HFFc6 (cell line): ENCODE measurements around the gene ASB13. TPM values are rescaled to one million over a fixed set of nuclear protein-coding genes. Genes with fewer than 3 reads are reported as not detected.
A peak's percentile ranks its signal among the peaks of the same experiment; 100 is the strongest.
"Not testable (repeated sequence)": the region's sequence is repeated elsewhere in the genome, so short reads cannot be mapped to it uniquely, and the experiment has no call there.

Source experiments
- DNase-seq: peaks from one replicate; pipeline ENCODE4 v3.0.0-alpha.2; 2018
- H3K27ac Mint-ChIP-seq: 2 replicates; pipeline ENCODE4 v1.8.0; 2020; ENCODE audit warnings: mild to moderate bottlenecking, mixed read lengths
- H3K27me3 Mint-ChIP-seq: 2 replicates; pipeline ENCODE4 v1.8.0; 2021; ENCODE audit warnings: mild to moderate bottlenecking, moderate library complexity, mixed read lengths; ENCODE audit not compliant: insufficient read depth
- H3K36me3 Mint-ChIP-seq: 2 replicates; pipeline ENCODE4 v1.8.0; 2021; ENCODE audit warnings: low read depth, mixed read lengths
- H3K4me1 Mint-ChIP-seq: 2 replicates; pipeline ENCODE4 v1.8.0; 2020; ENCODE audit warnings: low read depth, mixed read lengths
- H3K4me3 Mint-ChIP-seq: 2 replicates; pipeline ENCODE4 v1.8.0; 2020; ENCODE audit warnings: mild to moderate bottlenecking, moderate library complexity, mixed read lengths
- H3K9me3 Mint-ChIP-seq: 2 replicates; pipeline ENCODE4 v1.8.0; 2020; ENCODE audit warnings: mild to moderate bottlenecking, mixed read lengths
- total RNA-seq, 6 experiments: library from RNA; stranded (reverse); fragmentation: NEBNext Ultra II Directional; extraction: Animal tissue kit (Norgen Biotek cat#: 25700); gene quantifications; 2 replicates in 1 of 6; 3 replicates in 5 of 6; pipeline ENCODE4 v1.2.3, GENCODE V29; 2021
- TF ChIP-seq, protein P1 (sequence below): fragments of 200-600 bp; sonication (generic); IDR thresholded peaks from 2 replicates; pipeline ENCODE4 v1.5.0; 2021; ENCODE audit warnings: antibody characterized with exemption, mild to moderate bottlenecking

The ASB13 gene
- total RNA-seq, 6 experiments from 2014 or later = 7.8 to 10.1 (median 9.1) TPM

DNA sequence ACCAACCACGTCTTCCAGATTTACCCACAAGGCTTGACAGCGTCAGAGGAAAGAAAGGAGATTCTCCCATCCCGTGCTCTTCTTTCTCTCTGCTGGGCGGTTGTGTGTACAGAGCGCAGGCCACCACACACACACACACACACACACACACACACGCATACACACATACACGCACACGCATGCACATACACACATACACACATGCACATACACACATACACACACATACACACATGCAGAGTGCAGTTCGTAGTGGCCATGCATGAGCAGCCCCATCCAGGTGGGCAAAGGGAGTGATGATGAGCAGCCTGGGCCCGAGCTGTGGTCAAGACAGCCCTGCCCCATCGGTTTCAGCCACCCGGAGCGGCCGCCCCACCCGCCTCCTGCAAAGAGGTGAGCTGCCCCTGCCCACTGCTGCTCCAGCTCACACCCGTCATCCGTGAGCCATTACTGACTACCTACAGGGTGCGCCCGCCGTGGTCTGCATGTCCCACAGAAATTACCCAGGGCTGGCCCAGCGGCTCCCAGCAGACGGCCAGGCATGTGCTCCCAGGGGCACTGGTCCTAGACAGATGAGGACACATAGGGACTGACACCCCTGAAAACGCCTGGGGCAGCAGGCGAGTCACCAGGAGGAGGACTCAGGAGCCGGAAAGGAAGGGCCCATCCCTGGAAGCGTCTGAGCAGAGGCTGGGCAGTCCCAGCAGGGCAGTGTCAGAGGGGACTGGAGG is 69.6 kb downstream of the ASB13 start:
- TF ChIP-seq, protein P1, sequence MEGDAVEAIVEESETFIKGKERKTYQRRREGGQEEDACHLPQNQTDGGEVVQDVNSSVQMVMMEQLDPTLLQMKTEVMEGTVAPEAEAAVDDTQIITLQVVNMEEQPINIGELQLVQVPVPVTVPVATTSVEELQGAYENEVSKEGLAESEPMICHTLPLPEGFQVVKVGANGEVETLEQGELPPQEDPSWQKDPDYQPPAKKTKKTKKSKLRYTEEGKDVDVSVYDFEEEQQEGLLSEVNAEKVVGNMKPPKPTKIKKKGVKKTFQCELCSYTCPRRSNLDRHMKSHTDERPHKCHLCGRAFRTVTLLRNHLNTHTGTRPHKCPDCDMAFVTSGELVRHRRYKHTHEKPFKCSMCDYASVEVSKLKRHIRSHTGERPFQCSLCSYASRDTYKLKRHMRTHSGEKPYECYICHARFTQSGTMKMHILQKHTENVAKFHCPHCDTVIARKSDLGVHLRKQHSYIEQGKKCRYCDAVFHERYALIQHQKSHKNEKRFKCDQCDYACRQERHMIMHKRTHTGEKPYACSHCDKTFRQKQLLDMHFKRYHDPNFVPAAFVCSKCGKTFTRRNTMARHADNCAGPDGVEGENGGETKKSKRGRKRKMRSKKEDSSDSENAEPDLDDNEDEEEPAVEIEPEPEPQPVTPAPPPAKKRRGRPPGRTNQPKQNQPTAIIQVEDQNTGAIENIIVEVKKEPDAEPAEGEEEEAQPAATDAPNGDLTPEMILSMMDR = 0 out of 2 replicates have a peak, but pooled peaks have one; percentile 20
- H3K4me1 Mint-ChIP-seq = peaks cover 70% of the 10 kb centered on the region
- DNase-seq = peak; percentile 65
- peaks cover 9% of the 10 kb centered on the region for H3K36me3 Mint-ChIP-seq
- H3K9me3 Mint-ChIP-seq = no peaks in the 10 kb centered on the region
- peak overlapping the region; percentile 88 for H3K4me3 Mint-ChIP-seq
- peak overlapping the region; percentile 98 for H3K27ac Mint-ChIP-seq
- H3K27me3 Mint-ChIP-seq = no peaks in the 10 kb centered on the region; the same call in 1 of the 2 replicates

DNA sequence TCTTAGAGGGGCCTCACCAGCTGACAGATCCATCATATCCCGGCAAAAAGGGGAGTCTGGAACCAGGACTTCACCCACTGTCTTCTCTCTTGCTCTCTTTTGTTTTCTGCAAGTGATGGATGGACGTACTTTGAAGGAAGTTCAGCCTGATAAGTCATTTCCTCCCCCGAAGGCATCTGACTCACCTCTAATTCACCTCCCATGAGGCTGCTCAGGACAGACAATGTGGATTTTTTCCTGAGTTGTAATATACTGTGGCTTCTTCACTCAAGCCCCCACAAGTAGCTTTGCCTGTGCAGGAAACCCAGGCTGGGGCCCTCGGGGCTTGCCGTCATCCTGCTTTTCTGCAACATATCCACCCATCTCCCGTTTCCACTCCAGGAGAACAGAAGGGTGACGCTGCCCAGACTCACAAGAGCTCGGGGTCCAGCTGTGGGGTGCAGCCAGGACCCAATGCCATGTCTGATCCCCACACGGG is 70.4 kb downstream of the ASB13 start:
- H3K27me3 Mint-ChIP-seq = no peaks in the 10 kb centered on the region; the same call in 1 of the 2 replicates
- H3K4me1 Mint-ChIP-seq = peaks cover 72% of the 10 kb centered on the region
- peaks cover 9% of the 10 kb centered on the region for H3K36me3 Mint-ChIP-seq
- no peaks in the 10 kb centered on the region for H3K9me3 Mint-ChIP-seq
- TF ChIP-seq, protein P1 = no peak
- peak overlapping the region; percentile 88 for H3K4me3 Mint-ChIP-seq
- DNase-seq = peak; percentile 96
- H3K27ac Mint-ChIP-seq = peak overlapping the region; percentile 98

DNA sequence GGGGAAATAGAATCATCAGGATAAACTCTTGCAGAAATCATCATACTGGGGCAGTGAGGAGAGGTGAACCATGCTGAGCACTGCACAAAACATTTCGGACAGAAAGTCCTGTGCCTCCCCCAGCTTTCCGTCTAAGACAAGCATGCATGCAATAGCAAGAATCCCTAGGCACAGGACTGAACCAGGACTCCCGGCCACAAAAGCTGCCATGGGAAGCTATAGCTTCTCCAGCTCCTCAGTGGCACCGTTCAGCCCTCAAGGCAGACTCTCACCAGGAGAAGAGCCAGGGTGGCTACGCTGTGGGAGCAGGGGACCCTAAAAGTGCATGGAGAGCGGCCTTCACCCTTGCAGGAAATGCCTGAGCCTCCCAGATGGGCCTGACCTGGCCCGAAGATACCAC is 70.8 kb downstream of the ASB13 start:
- H3K4me1 Mint-ChIP-seq = peaks cover 72% of the 10 kb centered on the region

DNA sequence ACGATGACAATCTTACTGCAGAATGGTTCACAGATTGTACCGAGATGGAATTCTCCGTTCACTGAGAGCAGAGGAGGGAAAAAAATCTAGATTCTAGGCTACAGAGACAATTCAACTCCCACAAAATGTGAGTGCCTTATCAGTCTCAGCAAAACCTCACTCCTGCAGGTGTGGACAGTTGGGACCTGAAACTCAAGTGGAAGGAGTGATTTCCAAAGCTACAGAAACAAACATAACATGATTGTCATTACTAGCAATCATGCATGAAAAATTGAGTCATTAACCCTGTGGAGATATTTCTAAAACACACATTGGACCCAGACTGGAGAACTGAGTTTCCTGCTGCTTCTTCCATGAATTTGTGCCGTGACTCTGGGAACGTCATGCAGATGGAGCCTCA is 71.3 kb downstream of the ASB13 start:
- Mint-ChIP-seq H3K4me3 (peak overlapping the region; percentile 88), H3K9me3 (no peaks in the 10 kb centered on the region), H3K4me1 (peaks cover 73% of the 10 kb centered on the region), H3K27ac (peak overlapping the region; percentile 98), H3K27me3 (no peaks in the 10 kb centered on the region; the same call in 1 of the 2 replicates), H3K36me3 (peaks cover 9% of the 10 kb centered on the region)
- no peak for DNase-seq
- TF ChIP-seq, protein P1 = no peak

More for the DNA sequence above, 70.8 kb downstream of the ASB13 start:
- peak; percentile 36 for DNase-seq
- TF ChIP-seq, protein P1 = no peak
- H3K27ac Mint-ChIP-seq = peak overlapping the region; percentile 98
- H3K9me3 Mint-ChIP-seq = no peaks in the 10 kb centered on the region
- H3K36me3 Mint-ChIP-seq = peaks cover 9% of the 10 kb centered on the region
- H3K27me3 Mint-ChIP-seq = no peaks in the 10 kb centered on the region; the same call in 1 of the 2 replicates
- peak overlapping the region; percentile 88 for H3K4me3 Mint-ChIP-seq

DNA sequence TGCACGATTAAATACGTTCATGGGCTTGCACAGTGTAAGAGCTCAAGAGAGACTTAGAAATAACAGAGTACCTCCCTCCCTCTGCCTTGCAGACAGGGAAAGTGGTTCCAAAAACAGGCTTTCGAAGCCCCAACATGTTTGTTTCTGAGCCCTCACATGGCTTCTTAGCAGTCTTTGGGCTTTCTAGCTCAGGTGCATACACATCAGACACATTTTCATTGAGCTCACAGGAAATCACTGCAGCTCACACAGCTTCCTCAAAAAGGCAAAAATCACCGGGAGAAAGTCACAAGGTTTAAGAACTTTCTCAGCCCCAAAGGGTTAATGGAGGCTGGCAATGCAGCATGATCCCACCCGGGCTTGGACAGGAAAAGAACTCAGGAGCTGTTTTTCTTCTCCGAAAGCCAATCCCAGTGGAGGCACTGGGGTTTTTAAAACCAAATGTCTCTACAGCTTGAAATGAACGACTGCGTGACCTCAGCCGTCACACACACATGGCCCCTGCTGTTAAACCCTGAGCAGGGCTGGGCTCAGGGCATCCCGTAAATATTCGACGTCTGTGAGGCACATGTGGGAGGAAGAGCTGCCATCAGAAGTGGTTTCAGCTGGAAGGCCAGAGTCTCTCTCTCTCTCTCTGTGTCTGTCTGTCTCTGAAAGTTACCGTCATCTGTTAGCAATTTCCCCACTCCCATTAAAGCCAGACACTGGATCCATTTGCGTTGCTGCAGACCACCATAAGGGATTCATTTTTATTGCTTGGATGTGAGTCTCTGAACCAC is 71.9 kb downstream of the ASB13 start:
- peak; percentile 38 for DNase-seq
- TF ChIP-seq, protein P1 = no peak
- H3K27me3 Mint-ChIP-seq = no peaks in the 10 kb centered on the region; the same call in 1 of the 2 replicates
- no peaks in the 10 kb centered on the region for H3K9me3 Mint-ChIP-seq
- peaks cover 9% of the 10 kb centered on the region for H3K36me3 Mint-ChIP-seq
- peak overlapping the region; percentile 88 for H3K4me3 Mint-ChIP-seq
- peaks cover 80% of the 10 kb centered on the region for H3K4me1 Mint-ChIP-seq
- H3K27ac Mint-ChIP-seq = peak overlapping the region; percentile 98

DNA sequence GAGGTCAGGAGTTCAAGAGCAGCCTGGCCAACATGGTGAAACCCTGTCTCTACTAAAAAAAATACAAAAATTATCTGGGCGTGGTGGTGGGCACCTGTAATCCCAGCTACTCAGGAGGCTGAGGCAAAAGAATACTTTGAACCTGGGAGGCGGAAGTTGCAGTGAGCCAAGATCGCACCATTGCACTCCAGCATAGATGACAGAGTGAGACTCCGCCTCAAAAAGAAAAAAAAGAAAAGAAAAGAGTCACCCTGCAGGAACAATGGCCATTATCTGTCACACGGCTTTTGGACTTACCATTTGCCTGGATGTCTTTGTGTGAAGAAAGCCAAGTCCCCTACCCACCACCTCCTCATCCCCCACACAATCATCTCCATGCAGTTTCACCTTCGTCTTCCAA is 73.0 kb downstream of the ASB13 start:
- H3K36me3 Mint-ChIP-seq, DNase-seq, H3K9me3 Mint-ChIP-seq, H3K27me3 Mint-ChIP-seq, H3K4me3 Mint-ChIP-seq, H3K27ac Mint-ChIP-seq: not testable (repeated sequence)
- H3K4me1 Mint-ChIP-seq = peaks cover 88% of the 10 kb centered on the region
